SHP77 (cell line): ENCODE results near the gene SUN1.

Experiments used
- DNase-seq, 2 experiments: peaks; one replicate each; lab custom pipeline; 2025; lab: John Stamatoyannopoulos, UW

The SUN1 gene

DNA sequence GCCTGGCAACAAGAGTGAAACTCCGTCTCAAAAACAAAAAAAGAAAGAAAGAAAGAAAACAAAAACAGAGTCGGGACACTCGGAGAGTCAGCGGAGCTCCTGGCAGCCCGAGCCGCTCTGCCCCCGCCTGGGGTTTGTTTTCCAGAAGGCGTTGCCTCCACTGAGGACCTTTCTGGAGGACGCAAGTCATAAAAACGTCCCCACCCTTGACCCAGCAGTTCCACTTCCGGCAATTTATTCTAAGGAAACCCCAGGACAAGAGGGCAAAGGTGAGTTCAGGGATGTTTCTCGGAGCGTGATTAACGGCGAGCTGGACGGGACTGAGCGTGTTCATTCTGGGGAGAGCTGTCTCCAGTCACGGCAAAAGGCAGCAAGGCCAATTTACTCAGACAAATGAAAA is 27.0 kb upstream of the SUN1 start:
- DNase-seq: no peak

DNA sequence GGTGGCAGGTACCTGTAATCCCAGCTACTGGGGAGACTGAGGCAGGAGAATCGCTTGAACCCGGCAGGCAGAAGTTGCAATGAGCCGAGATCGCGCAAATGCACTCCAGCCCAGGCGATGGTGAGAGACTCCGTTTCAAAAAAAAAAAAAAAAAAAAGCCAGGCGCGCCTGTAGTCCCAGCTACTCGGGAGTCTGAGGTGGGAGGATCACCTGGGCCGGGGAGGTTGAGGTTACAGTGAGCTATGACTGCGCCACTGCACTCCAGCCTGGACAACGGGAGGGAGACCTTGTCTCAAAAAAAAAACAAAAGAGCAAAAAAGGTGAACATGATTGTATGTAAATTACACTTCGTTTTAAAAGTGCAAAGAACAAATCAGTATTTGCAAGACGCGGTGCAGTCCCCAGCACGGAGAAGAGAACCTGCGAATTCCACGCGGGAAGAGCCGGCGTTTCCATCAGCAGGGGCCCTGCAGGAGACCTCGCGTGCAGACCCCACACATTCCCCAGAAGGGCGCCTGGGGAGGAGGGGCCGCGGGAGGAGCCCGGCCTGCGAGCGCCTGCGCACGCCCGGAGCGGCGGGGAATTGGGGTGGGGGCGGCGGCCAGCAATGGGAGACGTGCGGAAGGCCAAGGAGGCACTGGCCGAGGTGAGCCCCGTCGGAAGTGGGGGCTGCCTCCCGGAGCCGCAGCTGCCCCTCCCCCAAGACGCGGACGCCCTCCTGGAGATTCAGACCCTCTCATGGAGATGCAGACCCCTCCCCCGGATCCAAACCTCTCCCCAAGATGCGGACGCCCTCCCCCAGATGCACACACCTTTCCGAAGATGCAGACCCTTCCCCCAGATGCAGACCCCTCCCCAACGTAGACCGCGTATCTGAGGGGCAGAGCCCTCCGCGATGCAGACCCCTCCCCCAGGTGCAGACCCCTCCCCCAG is 16.7 kb upstream of the SUN1 start:
- peak; percentile 53 to 79 for DNase-seq

DNA sequence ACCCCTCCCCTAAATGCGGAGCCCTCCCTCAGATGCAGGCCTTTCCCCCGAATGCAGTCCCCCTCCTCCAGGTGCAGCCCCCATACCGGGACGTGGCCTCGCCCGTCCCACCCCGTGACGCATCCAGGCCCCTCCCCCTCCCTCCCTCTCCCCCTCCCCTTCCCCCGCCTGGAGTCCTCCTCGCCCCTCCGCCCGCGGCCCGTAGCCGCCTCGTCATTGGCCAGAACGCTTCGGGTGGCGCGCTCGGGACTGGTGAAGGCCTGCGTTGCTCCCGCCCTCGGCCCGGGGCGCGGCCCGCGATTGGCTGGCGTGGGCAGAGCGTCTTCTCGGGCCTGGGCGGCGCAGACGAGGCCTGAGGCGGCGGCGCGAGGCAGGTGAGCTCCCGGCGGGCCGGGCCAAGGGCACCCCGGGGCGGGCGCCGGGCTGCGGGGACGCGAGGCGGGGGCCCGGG is 16.0 kb upstream of the SUN1 start:
- peak; percentile 99 to 100 for DNase-seq

DNA sequence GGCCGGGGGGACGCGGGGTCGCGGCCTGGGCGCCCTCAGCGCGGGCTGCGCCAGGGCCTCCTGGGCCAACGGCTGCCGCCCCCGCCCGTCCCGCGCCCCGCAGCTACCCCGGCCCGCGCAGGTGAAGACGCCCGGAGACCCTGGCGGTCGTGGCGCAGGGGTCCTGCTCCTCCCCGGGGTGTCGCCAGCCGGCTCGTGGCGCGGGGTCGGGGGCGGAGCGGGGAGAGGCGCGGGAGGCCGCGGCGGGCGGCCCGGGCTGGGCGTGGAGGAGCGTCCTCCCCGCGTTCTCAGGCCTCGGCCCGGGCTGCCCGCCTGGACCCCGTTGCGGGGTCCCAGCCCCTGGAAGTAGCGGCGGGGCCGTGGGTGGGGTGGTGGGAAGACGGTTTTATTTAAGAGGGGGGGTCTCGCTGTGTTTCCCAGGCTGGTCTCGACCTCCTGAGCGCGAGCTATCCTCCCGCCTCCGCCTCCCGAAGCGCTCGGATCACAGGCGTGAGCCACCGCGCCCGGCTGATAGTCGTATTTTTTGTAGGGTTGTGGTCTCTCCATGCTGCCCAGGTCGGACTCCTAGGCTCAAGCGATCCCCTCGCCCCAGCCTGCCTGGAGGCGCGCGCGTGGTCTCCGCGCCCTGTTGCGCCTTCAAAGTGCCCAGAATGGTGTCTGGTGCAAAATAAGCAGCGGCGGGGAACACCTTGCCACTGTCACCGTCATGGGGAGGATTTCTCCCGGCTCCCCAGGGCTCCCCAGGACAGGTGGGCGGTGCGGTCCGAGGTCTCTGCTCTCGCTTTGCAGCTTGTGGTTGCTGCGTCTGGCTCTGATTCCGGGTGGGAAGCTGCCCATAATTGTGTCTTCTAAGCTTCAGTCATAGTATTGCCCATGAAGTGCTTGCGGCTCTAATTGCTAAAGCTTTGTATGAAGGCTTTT is 15.3 kb upstream of the SUN1 start:
- DNase-seq: peak in 1 of 2 experiments; percentile 42

DNA sequence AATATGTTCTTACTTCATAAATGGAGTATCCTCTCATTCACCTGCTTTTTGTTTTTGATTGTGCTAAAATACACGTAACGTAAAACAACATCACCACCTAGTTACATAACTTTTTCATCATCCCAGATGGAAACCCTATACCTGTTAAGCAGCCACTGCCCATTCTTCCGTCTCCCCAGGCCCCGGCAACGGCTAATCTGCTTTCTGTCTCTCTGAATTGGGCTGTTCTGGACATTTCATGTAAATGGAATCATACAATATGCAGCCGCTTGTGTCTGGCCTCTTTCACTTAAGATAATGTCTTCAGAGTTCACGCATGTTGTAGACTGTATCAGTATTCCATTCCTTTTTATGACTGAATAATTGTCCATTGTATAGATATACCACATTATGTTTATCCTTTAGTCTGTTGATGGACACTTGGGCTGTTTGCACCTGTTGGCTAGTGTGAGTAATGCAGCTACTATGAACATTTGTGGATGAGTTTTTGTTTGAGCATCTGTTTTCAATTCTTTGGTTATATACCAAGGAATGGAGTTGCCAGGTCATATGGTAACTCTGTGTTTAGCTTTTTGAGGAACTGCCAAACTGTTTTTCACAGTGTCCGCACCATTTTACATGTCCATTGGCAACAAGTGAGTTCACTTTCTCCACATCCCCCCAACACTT is 14.1 kb upstream of the SUN1 start:
- DNase-seq: peak; percentile 36 to 38

DNA sequence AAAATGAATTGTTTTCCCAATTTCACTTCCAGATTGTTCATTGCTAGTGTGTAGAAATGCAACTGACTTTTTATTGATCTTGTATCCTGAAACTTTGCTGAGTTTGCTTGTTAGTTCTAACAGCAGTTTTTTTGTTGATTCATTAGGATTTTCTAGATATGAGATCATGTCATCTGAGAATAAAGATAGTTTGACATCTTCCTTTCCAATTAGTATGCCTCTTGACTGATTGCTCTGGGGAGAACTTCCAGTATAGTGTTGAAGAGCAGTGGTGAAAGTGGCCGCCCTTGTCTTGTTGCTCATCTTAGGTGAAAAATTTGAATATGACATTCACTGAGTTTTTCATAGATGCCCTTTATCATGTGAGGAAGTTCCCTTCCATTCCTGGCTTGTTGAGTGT is 11.9 kb upstream of the SUN1 start:
- DNase-seq: no peak

DNA sequence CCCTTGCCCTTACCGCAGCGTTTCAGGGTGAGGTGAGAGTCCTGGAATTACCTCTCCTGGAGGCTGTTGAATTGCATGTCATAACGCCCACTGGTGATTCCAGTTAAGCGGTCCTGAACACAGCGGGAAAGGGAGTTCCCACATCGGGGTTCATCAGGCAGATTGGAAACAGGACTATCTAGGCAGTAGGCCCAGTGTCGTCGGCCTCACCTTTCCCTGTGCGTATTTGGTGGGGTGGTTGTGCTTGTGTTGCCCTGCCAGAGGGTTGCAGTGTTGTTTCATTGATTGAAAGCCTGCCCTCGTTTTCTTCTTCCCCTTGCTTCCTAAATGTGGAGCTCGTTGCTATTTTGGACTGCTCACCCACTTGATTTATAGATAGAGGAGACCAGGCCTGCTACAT is 10.6 kb upstream of the SUN1 start:
- no peak for DNase-seq

DNA sequence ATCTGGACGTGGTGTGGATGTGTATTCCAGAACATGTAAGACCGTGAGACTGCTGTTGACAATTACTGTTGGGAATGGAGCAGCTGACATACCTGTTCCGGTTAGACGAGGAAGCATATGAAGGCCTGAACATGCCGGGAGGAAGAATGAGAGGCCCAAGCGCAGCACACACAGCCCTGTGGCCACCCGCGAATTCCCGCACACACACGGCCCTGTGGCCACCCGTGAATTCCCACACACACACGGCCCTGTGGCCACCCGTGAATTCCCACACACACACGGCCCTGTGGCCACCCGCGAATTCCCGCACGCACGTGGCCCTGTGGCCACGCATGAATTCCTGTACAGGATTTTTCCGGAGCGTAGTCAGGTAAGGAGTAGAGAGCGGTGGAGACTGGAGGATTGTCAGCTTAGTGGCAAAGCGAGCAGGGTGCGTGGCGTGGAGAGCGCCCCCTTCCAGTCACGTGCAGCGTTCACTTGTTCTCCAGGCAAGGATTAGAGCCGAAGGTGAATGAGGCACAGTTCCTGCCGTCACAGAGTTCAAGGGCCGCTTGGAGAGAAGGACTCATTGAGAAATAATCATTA is 9.5 kb upstream of the SUN1 start:
- DNase-seq: no peak

DNA sequence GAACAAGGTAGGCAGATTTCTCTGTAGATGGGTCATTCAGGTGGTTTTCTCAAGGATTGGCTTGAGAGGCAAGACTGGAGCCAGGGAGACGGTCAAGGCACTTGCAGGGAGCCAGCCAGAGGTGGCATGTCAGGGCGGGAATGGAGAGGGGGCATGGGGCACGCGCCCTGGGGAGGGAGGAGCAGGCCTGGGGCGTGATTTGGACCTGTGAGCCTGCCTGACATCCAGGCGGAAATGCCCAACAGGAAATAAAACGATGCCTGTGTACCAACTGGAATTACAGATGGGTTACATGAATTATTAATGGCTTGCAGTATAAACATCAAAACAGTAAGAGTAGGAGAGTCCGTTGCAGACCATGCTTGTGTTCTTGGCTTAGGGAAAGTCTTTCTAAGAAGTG is 8.6 kb upstream of the SUN1 start:
- no peak for DNase-seq

DNA sequence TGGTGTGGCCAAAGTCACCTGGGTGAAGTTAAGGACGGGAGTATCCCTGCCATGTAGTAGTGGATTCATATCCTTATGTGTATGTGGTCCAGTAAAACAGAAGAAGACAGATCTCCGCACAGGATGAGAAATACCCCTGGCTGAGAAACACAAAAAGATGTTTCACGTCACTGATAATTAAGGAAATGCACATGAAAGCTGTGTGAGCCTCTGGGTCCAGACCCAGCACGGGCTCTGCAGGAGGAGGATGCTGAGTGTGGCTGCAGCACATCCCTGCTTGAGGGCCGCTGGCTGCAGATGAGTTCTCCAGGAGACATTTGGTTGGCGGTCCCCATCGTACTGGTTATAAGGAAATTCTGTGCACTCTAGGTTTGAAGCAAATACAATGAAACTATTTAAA is 8.2 kb upstream of the SUN1 start:
- no peak for DNase-seq

DNA sequence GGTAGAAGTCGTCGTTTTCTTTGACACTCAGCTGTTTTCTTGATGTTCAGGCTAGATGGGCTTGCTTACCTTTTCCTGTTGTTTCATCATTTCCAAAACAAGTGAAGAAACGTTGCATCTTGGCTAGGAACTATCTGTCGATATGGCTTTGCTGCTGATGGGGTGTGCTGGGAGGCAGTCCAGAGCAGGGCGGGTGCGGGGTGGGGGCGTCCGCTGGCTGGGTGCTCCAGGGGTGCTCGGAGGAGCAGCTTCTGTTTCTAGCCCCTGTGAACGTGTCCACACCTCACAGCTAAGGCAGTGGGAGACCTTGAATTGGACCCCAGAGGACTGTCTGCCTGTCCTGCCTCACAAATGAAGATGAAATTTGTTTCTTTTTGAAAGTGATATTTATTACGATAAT is 7.6 kb upstream of the SUN1 start:
- no peak for DNase-seq

DNA sequence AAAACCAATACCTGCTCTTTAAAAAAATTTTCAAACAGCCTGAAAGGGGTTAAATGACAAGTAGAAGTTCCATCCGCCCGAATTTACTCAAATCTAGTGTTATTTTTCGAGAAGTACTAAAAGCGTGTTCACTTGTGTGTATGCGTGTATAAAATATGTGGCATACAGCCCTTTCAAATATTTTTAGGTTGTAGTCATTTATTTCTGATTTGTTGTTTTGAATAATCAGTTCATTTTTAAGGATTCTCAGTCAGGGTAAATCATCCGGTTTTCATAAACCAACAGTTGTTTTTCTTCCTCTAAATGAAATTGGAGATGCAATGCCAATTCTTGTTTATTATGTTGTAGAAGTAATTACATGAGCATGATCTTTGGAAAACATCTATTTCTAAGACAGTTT is 6.9 kb upstream of the SUN1 start:
- no peak for DNase-seq

DNA sequence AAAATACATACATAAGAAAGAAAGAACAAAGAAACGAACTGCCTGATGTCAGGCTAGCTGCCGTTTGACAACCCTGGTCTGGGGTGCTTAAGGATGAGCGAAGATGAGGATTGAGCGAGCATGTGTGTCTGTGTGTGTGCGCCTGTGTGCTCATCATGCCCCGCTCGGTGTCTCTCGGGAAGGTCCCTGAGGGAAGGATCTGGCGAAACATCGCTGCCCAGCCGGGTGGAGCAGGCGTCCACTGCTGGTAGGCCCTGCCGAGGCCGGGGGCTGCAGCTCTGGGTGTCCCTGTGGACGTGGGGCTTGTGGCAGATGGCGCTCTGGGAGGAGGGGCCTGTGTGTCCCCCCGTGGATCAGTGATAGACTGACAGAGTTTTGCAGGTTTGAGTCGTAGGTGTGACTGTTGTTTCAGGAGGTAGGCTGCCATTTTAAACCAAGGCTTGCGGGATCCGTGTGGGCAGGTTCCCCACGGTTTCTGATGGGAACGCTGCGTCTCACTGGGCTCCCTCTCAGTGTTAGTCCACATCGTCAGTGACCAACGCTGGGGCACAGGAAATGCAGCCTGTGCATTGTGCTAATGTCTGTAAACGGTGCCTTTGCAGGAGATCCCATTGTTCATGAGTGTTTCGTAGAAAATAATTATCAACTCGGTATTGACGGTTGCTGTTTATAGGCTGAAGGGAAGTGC is 5.9 kb upstream of the SUN1 start:
- DNase-seq: no peak

DNA sequence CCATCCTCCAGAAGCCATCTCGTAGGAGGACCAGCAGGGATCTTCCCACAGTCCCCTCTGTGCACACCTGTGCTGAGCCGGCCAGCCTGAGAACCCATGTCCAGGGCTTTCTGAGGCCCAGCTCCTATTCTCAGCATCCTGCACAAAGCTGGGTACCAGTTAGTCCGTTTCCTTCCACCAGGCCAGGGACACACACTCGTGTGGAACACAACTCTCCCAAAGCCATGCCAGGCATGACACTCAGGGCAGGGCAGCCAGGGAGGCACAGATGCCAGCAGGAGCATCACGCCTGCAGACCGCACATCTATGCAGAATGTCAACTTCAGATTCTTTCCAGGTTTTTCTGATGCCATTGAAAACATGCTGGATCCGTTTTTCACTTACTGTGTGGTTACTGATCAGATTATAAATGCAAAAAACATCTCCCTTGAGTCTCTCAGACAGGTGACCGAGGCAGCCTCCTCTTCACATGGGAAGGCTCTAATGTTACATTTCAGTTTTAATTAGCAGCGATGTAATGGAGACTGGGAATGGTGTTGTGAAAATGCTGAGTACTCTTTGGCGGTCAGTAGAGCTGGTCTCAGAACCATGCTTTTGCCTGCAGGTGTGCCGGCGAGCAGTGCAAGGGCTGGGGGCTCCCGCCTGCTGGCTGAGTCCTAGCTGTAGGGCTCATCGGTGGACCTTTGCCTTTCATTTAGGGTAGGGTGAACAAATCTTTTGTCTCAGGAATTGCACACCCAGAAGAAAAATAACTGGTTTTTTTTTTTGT is 3.3 kb upstream of the SUN1 start:
- no peak for DNase-seq

DNA sequence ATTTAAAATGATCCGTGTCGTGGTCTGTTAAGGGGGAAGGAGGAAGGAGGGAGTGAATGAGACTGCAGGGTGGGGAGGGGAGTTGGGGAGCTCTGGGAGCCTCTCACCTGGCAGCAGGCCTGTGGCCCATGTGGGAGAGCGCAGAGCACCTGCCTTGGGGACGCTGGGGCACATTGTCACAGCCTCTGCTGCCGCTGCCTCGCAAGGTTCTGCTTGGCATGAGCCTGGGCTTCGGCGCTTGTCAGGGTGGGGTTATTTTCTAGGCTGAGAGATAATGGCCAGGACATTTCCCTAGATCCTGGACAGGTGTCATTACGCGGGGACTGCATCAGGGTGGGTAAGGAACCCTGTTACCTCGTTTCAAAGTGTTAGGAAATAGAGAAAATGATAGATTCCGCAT is 2.2 kb upstream of the SUN1 start:
- no peak for DNase-seq

DNA sequence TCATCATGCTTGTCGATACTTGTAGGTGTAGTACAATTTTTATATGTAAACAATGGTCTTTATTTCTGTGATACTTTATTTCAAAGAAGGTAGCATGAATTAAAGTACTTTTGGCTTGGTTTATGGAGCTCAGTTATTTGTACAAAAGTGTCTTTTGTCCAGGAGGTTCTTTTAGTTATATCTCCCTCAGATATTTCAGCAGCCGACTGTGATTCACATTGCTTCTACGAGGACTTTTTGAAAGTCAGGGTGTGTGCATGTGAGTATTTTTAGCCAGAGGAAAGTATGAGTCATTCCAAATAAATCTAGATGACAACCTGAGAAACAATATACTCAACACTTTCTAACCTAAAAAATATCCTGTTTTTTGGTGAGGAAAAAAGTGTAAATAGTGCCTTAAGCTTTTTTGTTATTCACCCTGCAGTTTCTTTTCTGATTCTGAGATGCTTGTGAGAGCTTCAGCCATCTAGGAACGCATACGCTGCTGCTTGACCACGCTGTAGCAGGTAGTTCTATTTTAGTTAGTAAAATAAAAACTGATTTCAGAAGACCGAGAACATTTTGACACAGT is 595 bp upstream of the SUN1 start:
- DNase-seq: peak; percentile 42 to 43

DNA sequence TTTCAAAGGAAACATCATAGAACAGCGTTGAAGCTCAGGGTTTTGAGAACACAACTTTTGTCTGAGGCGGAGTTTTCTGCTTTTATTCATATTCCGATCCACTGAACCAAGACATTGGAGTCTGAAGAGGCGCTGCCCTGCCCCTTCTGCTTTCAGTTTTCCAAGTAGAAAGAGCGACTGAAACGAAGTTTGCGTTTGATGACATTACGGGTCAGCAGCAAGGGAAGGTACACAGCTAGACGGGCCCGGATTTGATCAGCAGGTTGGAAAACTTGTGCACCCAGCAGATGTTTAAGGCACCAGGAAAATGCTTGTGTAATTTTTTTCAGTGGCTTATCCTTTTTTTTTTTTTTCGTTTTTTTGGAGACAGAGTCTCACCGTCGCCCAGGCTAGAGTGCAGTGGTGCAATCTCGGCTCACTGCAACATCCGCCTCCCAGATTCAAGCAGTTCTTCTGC is 720 bp downstream of the SUN1 start:
- DNase-seq: no peak

DNA sequence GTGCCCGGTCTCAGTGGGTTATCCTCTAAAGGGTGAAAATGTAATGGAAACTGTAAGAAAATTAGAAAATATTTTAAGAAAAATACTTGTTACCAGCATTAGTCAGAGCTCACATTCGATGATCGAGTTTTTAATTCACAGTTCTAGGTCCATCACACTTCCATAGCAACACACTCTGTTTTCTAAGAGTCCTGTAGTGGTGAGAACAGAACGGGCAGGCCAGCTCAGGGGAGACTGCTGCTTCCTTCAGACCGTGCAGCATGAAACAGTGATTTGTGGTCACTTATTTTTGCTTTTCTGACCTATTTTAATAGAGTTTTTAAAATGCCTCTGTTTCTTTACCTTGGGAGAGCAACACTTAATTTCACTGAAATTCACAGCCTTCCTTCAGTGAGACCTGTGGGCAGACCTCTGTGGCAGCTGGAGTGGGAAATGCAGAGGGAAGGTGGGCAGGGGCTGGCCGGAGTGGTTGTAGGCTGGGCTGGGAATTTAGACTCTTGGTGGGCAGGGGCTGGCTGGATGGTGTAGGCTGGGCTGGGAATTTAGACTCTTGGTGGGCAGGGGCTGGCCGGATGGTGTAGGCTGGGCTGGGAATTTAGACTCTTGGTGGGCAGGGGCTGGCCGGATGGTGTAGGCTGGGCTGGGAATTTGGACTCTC is 1.5 kb downstream of the SUN1 start:
- no peak for DNase-seq

DNA sequence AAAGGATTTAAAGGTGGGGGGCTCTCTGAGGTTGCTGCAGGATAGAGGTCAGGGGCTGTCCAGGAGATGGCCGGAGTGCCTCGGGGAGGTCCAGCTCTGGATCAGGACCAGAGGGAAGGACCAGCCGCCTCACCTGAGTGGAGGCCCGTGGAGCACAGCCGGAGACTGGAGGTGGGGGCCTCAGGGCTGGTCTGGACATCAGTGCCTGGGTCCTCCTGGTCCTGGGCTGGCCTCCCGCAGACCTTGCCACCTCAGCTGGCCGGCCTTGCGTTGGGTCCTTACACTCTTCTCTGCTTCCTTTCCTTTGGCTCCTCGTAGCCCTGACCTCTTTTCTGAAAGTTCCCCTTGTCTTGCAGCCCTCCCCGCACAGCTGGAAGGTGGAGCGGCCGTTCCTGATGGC is 2.0 kb downstream of the SUN1 start:
- no peak for DNase-seq

DNA sequence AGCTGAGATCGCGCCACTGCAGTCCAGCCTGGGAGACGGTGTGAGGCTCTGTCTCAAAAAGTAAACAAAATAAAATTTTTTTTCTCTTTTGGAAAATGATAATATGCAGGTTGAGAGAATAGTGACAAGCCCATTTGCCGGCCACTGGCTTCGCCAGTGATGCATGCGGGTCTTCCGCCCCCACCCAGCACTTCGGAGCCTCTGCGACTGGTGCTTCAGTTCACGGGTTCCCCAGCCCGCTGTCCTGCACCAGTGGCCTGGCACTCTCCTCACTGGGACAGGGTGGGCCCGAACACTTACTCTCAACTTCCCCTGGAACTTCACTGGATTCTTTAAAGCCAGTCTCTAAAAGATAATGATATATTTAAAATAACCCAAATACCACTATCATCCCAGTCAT is 2.7 kb downstream of the SUN1 start:
- no peak for DNase-seq
